CD4-positive, alpha-beta T cell (primary cell): ENCODE measurements around the gene FAT1. TPM values are rescaled to one million over a fixed set of nuclear protein-coding genes. Genes with fewer than 3 reads are reported as not detected.

Experiments used
- ATAC-seq: fragments of 200-7000 bp; cut with Tn5 transposase; one replicate; pipeline ENCODE4 v1.10.0; 2022; ENCODE audit warnings: mild to moderate bottlenecking; ENCODE audit not compliant: poor library complexity
- CTCF ChIA-PET: fragments of 350-600 bp; sonication (Branson Sonifier 250); formaldehyde crosslinking; loops from one replicate; lab custom pipeline; 2021; ENCODE audit warnings: antibody characterized with exemption, inconsistent platforms; lab: Charles Lee
- POLR2A ChIA-PET: fragments of 350-600 bp; sonication (Branson Sonifier 250); formaldehyde crosslinking; loops from one replicate; lab custom pipeline; 2021; ENCODE audit warnings: antibody characterized with exemption, inconsistent platforms; lab: Charles Lee
- DNase-seq, 14 experiments: peaks; one replicate each; pipeline ENCODE4 v3.0.0-alpha.2; 2013 to 2020; ENCODE audit warnings: mixed read lengths in 2 of 14
- H3K27ac ChIP-seq, 2 donors: one replicate each; pipeline versions ENCODE4 v1.5.1 to v1.7.0; 2013; ENCODE audit warnings: low read length in 2 of 2, low read depth in 1 of 2, mild to moderate bottlenecking in 1 of 2
- H3K27me3 ChIP-seq, 2 experiments: 1 replicate in 1 of 2; 2 replicates in 1 of 2; pipeline versions ENCODE4 v1.6.1 to v1.7.0; 2013; ENCODE audit warnings: low read length in 2 of 2, control low read depth in 1 of 2, mild to moderate bottlenecking in 1 of 2, moderate library complexity in 1 of 2; ENCODE audit not compliant: insufficient read depth in 2 of 2, control insufficient read depth in 1 of 2
- H3K36me3 ChIP-seq: one replicate; pipeline ENCODE4 v1.6.1; 2013; ENCODE audit warnings: low read length, control low read depth; ENCODE audit not compliant: insufficient read depth
- H3K4me1 ChIP-seq: one replicate; pipeline ENCODE4 v1.6.1; 2013; ENCODE audit warnings: low read length, control low read depth; ENCODE audit not compliant: insufficient read depth
- H3K4me3 ChIP-seq: one replicate; pipeline ENCODE4 v1.5.1; 2013; ENCODE audit warnings: mild to moderate bottlenecking, low read length, moderate library complexity
- H3K9me3 ChIP-seq, 2 experiments: 1 replicate in 1 of 2; 2 replicates in 1 of 2; pipeline versions ENCODE4 v1.6.1 to v1.7.0; 2013; ENCODE audit warnings: low read length in 2 of 2, mild to moderate bottlenecking in 2 of 2, control low read depth in 1 of 2, moderate library complexity in 1 of 2; ENCODE audit not compliant: control insufficient read depth in 1 of 2, insufficient read depth in 1 of 2
- H3K27ac Mint-ChIP-seq: one replicate; pipeline ENCODE4 v1.8.0; 2020; ENCODE audit warnings: mixed read lengths
- H3K27me3 Mint-ChIP-seq: one replicate; pipeline ENCODE4 v1.8.0; 2021; ENCODE audit warnings: mixed read lengths
- H3K36me3 Mint-ChIP-seq: one replicate; pipeline ENCODE4 v1.8.0; 2021; ENCODE audit warnings: low read depth, mixed read lengths
- H3K4me1 Mint-ChIP-seq: one replicate; pipeline ENCODE4 v1.8.0; 2021; ENCODE audit warnings: low read depth, mixed read lengths
- H3K4me3 Mint-ChIP-seq: one replicate; pipeline ENCODE4 v1.8.0; 2020; ENCODE audit warnings: mild to moderate bottlenecking, mixed read lengths
- H3K9me3 Mint-ChIP-seq: one replicate; pipeline ENCODE4 v1.8.0; 2020; ENCODE audit warnings: mixed read lengths
- intact Hi-C, 2 experiments: fragments of 100-400 bp; cut with DNase I in 1 of 2; cut with micrococcal nuclease in 1 of 2; formaldehyde crosslinking; loops; one replicate each; pipeline versions ENCODE4 v1.15.1 to v1.9.0; 2023 to 2025; cut with DNase I, micrococcal nuclease
- total RNA-seq, 174 experiments: library from RNA in 2 of 174; stranded (reverse) in 2 of 174; gene quantifications; one replicate each; pipeline ENCODE4 v1.2.3 and lab custom pipeline; 2021 to 2026
- TF ChIP-seq, protein P1 (sequence below): fragments of 200-600 bp; IDR thresholded peaks from one replicate; pipeline ENCODE4 v1.8.0; 2022; ENCODE audit warnings: antibody characterized with exemption, mild to moderate bottlenecking

The FAT1 gene
- total RNA-seq, 2 experiments from 2014 or later = 0.03 TPM; not detected in 1

DNA sequence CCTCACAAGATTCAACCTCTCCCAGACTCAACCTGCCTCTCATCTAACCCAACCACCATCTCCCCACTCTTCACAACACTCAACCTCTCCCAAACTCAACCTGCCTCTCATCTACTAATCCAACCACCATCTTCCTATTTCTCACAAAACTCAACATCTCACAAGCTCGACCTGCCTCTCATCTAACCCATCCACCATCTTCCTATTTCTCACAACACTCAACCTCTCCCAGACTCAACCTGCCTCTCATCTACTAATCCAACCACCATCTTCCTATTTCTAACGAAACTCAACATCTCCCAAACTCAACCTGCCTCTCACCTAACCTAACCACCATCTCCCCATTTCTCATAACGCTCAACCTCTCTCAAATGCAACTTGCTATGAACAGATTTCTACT is 29.8 kb downstream of the FAT1 start:
- H3K4me3 Mint-ChIP-seq = no peak overlapping the region
- no peak overlapping the region for H3K4me3 ChIP-seq
- H3K36me3 ChIP-seq = no peaks in the 10 kb centered on the region
- CTCF ChIA-PET = no interaction called here
- H3K4me1 Mint-ChIP-seq = no peaks in the 10 kb centered on the region
- no peak overlapping the region for H3K27ac Mint-ChIP-seq
- H3K27me3 Mint-ChIP-seq = no peaks in the 10 kb centered on the region
- TF ChIP-seq, protein P1, sequence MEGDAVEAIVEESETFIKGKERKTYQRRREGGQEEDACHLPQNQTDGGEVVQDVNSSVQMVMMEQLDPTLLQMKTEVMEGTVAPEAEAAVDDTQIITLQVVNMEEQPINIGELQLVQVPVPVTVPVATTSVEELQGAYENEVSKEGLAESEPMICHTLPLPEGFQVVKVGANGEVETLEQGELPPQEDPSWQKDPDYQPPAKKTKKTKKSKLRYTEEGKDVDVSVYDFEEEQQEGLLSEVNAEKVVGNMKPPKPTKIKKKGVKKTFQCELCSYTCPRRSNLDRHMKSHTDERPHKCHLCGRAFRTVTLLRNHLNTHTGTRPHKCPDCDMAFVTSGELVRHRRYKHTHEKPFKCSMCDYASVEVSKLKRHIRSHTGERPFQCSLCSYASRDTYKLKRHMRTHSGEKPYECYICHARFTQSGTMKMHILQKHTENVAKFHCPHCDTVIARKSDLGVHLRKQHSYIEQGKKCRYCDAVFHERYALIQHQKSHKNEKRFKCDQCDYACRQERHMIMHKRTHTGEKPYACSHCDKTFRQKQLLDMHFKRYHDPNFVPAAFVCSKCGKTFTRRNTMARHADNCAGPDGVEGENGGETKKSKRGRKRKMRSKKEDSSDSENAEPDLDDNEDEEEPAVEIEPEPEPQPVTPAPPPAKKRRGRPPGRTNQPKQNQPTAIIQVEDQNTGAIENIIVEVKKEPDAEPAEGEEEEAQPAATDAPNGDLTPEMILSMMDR = no peak
- no peaks in the 10 kb centered on the region for H3K9me3 Mint-ChIP-seq
- H3K4me1 ChIP-seq = no peaks in the 10 kb centered on the region
- H3K27ac ChIP-seq = no peak overlapping the region
- ATAC-seq (no peak), DNase-seq (no peak)
- POLR2A ChIA-PET = no interaction called here
- H3K9me3 ChIP-seq = peaks cover 0 to 12% of the 10 kb centered on the region in 2 experiments
- no peaks in the 10 kb centered on the region for H3K27me3 ChIP-seq
- H3K36me3 Mint-ChIP-seq = no peaks in the 10 kb centered on the region
- intact Hi-C loops = no loop called here

DNA sequence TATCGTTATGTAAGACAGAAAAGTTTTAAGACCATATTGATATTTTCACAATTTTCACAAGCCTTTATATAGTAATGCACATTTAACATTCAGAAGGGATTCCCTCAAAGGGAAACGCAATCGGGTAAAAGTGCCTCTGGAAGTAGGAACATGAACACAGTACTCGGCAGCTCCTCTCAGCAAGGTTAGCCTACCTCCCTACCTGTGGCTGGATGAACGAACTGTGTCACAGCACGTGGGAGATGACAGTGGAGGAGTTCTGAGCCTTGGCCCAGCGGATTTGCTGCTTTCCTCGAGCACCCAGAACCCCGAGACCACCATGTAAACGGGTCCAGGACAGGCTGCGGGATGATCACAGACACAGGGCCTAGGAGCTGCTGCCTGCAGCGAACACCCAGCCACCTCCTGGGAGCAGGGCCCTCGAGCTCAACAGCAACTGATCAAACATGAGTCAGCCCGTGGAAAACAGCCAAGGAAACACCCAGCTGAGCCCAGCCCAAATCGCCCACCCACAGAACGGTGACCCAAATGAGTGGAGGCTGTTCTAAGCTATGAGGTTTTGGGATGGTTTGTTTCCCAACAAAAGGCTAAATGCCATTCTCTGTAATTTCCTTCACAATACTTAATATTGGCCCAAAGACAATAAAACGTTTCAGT is 30.4 kb downstream of the FAT1 start:
- CTCF ChIA-PET = no interaction called here
- H3K4me1 ChIP-seq = no peaks in the 10 kb centered on the region
- no peak overlapping the region for H3K4me3 ChIP-seq
- Mint-ChIP-seq H3K9me3 (no peaks in the 10 kb centered on the region), H3K4me3 (no peak overlapping the region), H3K27me3 (no peaks in the 10 kb centered on the region), H3K4me1 (no peaks in the 10 kb centered on the region), H3K36me3 (no peaks in the 10 kb centered on the region), H3K27ac (no peak overlapping the region)
- ATAC-seq = no peak
- POLR2A ChIA-PET = no interaction called here
- no peak overlapping the region for H3K27ac ChIP-seq
- DNase-seq = no peak
- no peaks in the 10 kb centered on the region for H3K36me3 ChIP-seq
- peaks cover 0 to 12% of the 10 kb centered on the region in 2 experiments for H3K9me3 ChIP-seq
- intact Hi-C loops = no loop called here
- TF ChIP-seq, protein P1 = no peak
- no peaks in the 10 kb centered on the region for H3K27me3 ChIP-seq

DNA sequence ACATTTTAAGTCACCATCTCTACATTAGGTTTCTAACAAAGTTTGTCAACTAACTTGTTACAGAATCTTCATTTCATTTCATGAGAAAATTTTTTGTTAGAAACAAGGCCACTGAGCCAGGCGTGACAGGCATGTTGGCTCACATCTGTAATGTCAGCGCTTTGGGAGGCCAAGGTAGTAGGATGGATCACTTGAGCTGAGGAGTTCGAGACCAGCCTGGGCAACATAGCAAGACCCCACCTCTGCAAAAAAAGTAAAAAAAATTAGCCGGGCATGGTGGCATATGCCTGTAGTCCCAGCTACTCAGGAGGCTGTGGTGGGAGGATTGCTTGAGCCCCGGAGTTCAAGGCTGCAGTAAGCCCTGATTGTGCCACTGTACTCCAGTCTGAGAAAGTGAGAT is 32.3 kb downstream of the FAT1 start:
- Histone ChIP-seq H3K27me3 (no peaks in the 10 kb centered on the region), H3K4me1 (no peaks in the 10 kb centered on the region), H3K9me3 (peaks cover 0 to 4% of the 10 kb centered on the region in 2 experiments), H3K4me3 (no peak overlapping the region), H3K27ac (no peak overlapping the region), H3K36me3 (no peaks in the 10 kb centered on the region)
- no peak for DNase-seq
- Mint-ChIP-seq H3K9me3 (no peaks in the 10 kb centered on the region), H3K4me1 (no peaks in the 10 kb centered on the region), H3K4me3 (no peak overlapping the region), H3K36me3 (no peaks in the 10 kb centered on the region), H3K27me3 (no peaks in the 10 kb centered on the region), H3K27ac (no peak overlapping the region)
- ChIA-PET POLR2A (no interaction called here), CTCF (no interaction called here)
- TF ChIP-seq, protein P1 = no peak
- no peak for ATAC-seq
- intact Hi-C loops = no loop called here
